GM12865 (cell line): Measurements from ENCODE around the gene OR10P1.

ENCODE experiments used
- DNase-seq: peaks from one replicate; pipeline ENCODE4 v3.0.0; 2010; ENCODE audit warnings: low read depth
- H3K4me3 ChIP-seq: 2 replicates; pipeline ENCODE4 v1.5.1; 2011; ENCODE audit warnings: mild to moderate bottlenecking, low read depth, low read length, control low read depth
- TF ChIP-seq, protein P1 (sequence below): IDR thresholded peaks from 2 replicates; pipeline ENCODE4 v1.5.1; 2011; ENCODE audit warnings: low read length, control low read depth, low read depth, inconsistent platforms; ENCODE audit not compliant: insufficient read depth; ENCODE audit errors: missing control alignments

The OR10P1 gene

GRCh38 chr12:55651299-55651683 is 14.6 kb downstream of the OR10P1 start:
- no peak for DNase-seq
- TF ChIP-seq, protein P1, sequence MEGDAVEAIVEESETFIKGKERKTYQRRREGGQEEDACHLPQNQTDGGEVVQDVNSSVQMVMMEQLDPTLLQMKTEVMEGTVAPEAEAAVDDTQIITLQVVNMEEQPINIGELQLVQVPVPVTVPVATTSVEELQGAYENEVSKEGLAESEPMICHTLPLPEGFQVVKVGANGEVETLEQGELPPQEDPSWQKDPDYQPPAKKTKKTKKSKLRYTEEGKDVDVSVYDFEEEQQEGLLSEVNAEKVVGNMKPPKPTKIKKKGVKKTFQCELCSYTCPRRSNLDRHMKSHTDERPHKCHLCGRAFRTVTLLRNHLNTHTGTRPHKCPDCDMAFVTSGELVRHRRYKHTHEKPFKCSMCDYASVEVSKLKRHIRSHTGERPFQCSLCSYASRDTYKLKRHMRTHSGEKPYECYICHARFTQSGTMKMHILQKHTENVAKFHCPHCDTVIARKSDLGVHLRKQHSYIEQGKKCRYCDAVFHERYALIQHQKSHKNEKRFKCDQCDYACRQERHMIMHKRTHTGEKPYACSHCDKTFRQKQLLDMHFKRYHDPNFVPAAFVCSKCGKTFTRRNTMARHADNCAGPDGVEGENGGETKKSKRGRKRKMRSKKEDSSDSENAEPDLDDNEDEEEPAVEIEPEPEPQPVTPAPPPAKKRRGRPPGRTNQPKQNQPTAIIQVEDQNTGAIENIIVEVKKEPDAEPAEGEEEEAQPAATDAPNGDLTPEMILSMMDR: no peak
- no peak overlapping the region for H3K4me3 ChIP-seq

DNA sequence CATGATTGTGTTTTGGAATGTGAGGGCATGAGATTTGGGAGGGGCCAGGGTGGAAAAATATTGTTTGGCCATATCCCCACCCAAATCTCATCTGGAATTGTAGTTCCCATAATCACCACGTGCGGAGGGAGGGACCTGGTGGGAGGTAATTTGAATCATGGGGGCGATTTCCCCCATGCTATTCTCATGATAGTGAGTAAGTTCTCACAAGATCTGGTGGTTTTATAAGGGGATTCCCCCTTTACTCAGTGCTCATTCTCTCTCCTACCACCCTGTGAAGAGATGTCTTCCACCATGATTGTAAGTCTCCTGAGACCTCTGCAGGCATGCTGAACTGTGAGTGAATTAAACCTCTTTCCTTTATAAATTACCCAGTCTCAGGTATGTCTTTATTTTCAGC is 15.7 kb downstream of the OR10P1 start:
- peak; percentile 18 for DNase-seq
- TF ChIP-seq, protein P1: no peak
- no peak overlapping the region for H3K4me3 ChIP-seq

DNA sequence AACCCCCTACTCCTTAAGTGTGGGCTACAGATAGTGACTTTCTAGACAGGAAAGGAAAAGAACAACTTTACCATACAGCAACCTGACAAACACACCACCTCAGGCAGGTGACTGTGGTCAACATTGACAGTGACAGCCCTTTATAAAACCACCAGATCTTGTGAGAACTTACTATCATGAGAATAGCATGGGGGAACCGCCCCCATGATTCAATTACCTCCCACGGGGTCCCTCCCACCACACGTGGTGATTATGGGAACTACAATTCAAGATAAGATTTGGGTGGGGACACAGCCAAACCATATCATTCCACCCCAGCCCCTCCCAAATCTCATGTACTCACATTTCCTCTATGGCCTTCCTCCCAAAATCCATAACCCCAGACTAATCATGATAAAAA is 16.3 kb downstream of the OR10P1 start:
- DNase-seq: no peak
- TF ChIP-seq, protein P1: no peak

DNA sequence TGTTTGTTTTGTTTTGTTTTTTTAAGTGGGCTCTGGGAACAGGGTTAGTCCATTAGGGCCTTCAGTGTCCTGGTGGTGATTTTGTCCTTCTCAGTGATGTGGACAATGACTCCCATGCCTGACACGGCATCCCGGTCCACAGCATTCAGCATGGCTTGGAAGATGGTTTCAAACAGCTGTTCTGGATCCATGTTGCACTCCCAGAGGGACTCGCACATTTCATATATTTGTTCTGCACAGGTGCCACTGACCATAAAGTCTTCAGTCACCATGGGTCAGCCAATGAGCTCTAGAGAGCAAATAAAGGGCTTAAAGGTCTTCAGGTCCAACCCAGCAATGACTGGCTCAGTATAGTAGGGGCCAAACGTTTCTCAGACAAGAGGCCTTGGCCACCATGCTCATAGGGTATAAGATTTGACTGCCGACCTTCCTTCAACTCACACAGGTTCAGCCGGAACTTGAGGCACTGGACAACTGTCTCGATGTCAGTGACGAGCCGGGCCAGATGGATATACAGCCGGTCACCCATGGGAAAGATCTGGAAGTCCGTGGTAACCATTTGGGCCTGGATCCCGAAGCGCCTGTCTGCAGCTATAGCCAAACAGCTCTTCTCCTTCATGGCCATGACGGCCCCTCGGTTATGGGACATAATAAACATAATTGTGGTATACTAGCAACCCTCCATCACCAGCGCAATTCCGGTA is 18.0 kb downstream of the OR10P1 start:
- no peak overlapping the region for H3K4me3 ChIP-seq
- TF ChIP-seq, protein P1: no peak
- no peak for DNase-seq

More for the DNA sequence above, 16.3 kb downstream of the OR10P1 start:
- no peak overlapping the region for H3K4me3 ChIP-seq

DNA sequence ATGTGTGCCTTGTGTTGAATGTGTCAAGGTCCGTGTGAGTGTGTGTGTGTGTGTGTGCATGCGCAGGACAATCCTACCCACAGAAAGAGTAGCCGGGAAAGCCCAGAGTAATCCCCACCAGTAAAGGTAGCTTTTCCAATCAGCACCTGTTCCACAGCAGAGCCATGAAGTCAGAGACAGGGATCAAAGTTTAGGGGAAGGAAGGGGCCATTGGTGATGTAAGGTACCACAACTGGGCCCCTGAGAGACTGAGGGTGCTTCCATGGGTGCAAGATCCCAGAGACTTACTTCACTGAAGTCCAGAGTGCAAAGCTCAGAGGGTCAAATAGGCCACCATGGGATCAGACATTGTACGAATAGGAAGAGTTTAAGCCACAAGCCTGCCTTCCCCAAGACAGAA is 20.5 kb downstream of the OR10P1 start:
- no peak for DNase-seq
- TF ChIP-seq, protein P1: no peak
- H3K4me3 ChIP-seq: no peak overlapping the region

- DNase-seq: no peak
- H3K4me3 ChIP-seq: no peak overlapping the region
- TF ChIP-seq, protein P1: no peak
These were observed 21.5 kb downstream of the OR10P1 start for GRCh38 chr12:55658212-55658611.

- H3K4me3 ChIP-seq: no peak overlapping the region
- TF ChIP-seq, protein P1: no peak
- no peak for DNase-seq
These were observed 22.1 kb downstream of the OR10P1 start for GRCh38 chr12:55658635-55659391.
